Kidney tubule cell (primary cell): ENCODE measurements around the gene CHST6.

Source experiments
- DNase-seq: peaks from one replicate; pipeline ENCODE4 v3.0.0-alpha.2; 2018; ENCODE audit warnings: low spot score

The CHST6 gene

GRCh38 chr16:75433732-75434413 is 61.4 kb downstream of the CHST6 start:
- peak; percentile 92 for DNase-seq

GRCh38 chr16:75432828-75433731 is 62.2 kb downstream of the CHST6 start, which contains the start of gene CFDP1:
TSS of gene CFDP1 (minus strand) at chr16:75433503. CDS start at chr16:75433352, 151 bp downstream.
- DNase-seq, result peak; percentile 95

- no peak for DNase-seq
Observed at GRCh38 chr16:75429621-75430403, 65.4 kb downstream of the CHST6 start.

GRCh38 chr16:75426524-75426923 is 68.7 kb downstream of the CHST6 start:
- peak; percentile 64 for DNase-seq

GRCh38 chr16:75424105-75424762 is 71.0 kb downstream of the CHST6 start:
- DNase-seq, result peak; percentile 58

- DNase-seq, result peak; percentile 26
Observed at GRCh38 chr16:75423723-75424104, 71.5 kb downstream of the CHST6 start.
